Ovary (tissue), 9 donors: ENCODE data around the gene ZC3HAV1. TPM values are rescaled to one million over a fixed set of nuclear protein-coding genes. Genes with fewer than 3 reads are reported as not detected.

Experiments
- DNase-seq, 5 donors: peaks; one replicate each; pipeline ENCODE4 v3.0.0-alpha.2; 2019 to 2020
- H3K27ac ChIP-seq, 2 donors: fragments of 200-600 bp; one replicate each; pipeline versions ENCODE4 v1.5.1 to v1.8.0; 2019 to 2022
- H3K27me3 ChIP-seq: fragments of 200-600 bp; one replicate; pipeline ENCODE4 v1.8.0; 2022
- H3K36me3 ChIP-seq: fragments of 200-600 bp; sonication (generic); one replicate; pipeline ENCODE4 v1.5.1; 2019
- H3K4me1 ChIP-seq: one replicate; pipeline ENCODE4 v1.8.1; 2013; ENCODE audit warnings: mild to moderate bottlenecking, moderate library complexity; ENCODE audit not compliant: insufficient read depth
- H3K4me3 ChIP-seq: fragments of 200-600 bp; sonication (generic); one replicate; pipeline ENCODE4 v1.5.1; 2017
- H3K9me3 ChIP-seq, 2 donors: fragments of 200-600 bp in 1 of 2; sonication (generic) in 1 of 2; one replicate each; pipeline versions ENCODE4 v1.5.1 to v1.8.1; 2013 to 2019; ENCODE audit warnings: mild to moderate bottlenecking in 1 of 2, moderate library complexity in 1 of 2
- EP300 ChIP-seq: sonication (generic); formaldehyde crosslinking; IDR thresholded peaks from one replicate; pipeline ENCODE4 v1.6.1; 2017; ENCODE audit warnings: antibody characterized with exemption
- POLR2A ChIP-seq: fragments of 450-650 bp; IDR thresholded peaks from one replicate; pipeline ENCODE4 v1.6.1; 2017; ENCODE audit warnings: antibody characterized with exemption, mild to moderate bottlenecking, moderate library complexity
- WGBS, 3 donors: extraction: QIAGEN DNeasy Blood & Tissue Kit in 1 of 3; methylation state at CpG; one replicate each; pipeline versions ENCODE4 v1.1.5 to v1.1.7; 2013 to 2017; 5-methylcytosine and 5-hydroxymethylcytosine counted together
- intact Hi-C, 4 donors: fragments of 100-400 bp; cut with DNase I; formaldehyde crosslinking; loops; one replicate each; pipeline versions ENCODE4 v1.11.0 to v1.15.1; 2022 to 2023
- polyA plus RNA-seq, 2 donors: library from polyadenylated mRNA; stranded (reverse); fragments of 200-250 nt in 1 of 2; fragments of 350-450 nt in 1 of 2; fragmentation: Illumina TruSeq in 1 of 2; extraction: RNeasy Lipid Tissue Mini Kit (QIAGEN cat#74804) in 1 of 2; gene quantifications; one replicate each; pipeline ENCODE4 v1.2.3, GENCODE V29; 2013 to 2014
- total RNA-seq, 7 donors: library from RNA; depleted of rRNA in 2 of 7; stranded (reverse); fragments of >200 nt in 2 of 7; fragmentation: NEBNext Ultra II Directional in 3 of 7; extraction: Animal tissue kit (Norgen Biotek cat#: 25700) in 3 of 7; gene quantifications; one replicate each; pipeline versions ENCODE4 v1.1.0 to v1.2.4, GENCODE V29; 2016 to 2023
- TF ChIP-seq, protein P1 (sequence below), 3 donors: fragments of 450-650 bp in 2 of 3; fragments of 200-600 bp in 1 of 3; IDR thresholded peaks; one replicate each; pipeline versions ENCODE4 v1.5.1 to v1.8.0; 2016 to 2022; ENCODE audit warnings: antibody characterized with exemption in 3 of 3, mild to moderate bottlenecking in 1 of 3
- donor health status: DM: no; HTN: no; CAD: no; lungs with moderate emphysema.
- donor health status: DM: no; HTN: no; CAD: no.
- donor health status: Bipolar disorder and iron deficiency.
- donor health status: DM: yes; HTN: yes; CAD: no.
- donor health status: DM: no; HTN: no; CAD: no.
- donor health status: DM: yes; HTN: yes; CAD: no.

ZC3HAV1 gene
- total and polyA plus RNA-seq, 9 donors, result 8.5 to 47.6 (median 25.0) TPM

DNA sequence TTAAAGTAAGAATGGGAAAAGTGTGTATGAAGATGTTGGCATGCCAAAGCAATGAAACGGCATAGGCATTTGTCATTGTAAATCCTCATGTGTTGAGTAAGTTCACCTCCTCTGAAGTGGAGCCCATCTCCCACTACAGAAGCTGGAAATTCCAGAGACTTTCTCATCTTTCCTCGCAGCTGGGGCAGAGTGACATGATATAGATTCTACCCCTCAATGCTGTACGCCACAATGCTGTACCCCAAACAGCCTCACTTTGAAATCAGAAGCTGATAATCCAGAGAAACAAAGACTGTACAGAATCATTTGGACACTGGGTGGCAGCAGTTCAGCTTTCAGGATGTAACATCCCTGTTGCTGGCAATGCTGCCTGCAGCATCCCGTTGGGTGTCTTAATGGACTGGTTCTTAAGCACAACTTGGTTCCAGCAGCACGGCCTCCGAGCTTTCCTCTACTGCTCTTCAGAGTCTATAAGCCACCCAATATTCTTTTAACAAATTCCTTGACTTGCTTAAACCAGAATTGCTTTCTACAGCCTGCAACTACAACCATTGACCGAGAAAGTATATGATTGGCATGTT, 92.5 kb downstream of the ZC3HAV1 start:
- Histone ChIP-seq H3K27ac (no peak overlapping the region), H3K27me3 (no peaks in the 10 kb centered on the region), H3K36me3 (no peaks in the 10 kb centered on the region), H3K9me3 (no peaks in the 10 kb centered on the region), H3K4me1 (peaks cover 1% of the 10 kb centered on the region), H3K4me3 (no peak overlapping the region)
- DNase-seq, result peak; percentile 45 to 71 (median 65)
- no peak for TF ChIP-seq POLR2A
- TF ChIP-seq, protein P1, sequence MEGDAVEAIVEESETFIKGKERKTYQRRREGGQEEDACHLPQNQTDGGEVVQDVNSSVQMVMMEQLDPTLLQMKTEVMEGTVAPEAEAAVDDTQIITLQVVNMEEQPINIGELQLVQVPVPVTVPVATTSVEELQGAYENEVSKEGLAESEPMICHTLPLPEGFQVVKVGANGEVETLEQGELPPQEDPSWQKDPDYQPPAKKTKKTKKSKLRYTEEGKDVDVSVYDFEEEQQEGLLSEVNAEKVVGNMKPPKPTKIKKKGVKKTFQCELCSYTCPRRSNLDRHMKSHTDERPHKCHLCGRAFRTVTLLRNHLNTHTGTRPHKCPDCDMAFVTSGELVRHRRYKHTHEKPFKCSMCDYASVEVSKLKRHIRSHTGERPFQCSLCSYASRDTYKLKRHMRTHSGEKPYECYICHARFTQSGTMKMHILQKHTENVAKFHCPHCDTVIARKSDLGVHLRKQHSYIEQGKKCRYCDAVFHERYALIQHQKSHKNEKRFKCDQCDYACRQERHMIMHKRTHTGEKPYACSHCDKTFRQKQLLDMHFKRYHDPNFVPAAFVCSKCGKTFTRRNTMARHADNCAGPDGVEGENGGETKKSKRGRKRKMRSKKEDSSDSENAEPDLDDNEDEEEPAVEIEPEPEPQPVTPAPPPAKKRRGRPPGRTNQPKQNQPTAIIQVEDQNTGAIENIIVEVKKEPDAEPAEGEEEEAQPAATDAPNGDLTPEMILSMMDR (IDR thresholded peaks at IDR 0.05), result peak; percentile 40 to 45 (median 43)
- 18 to 19% (median 18%) methylated on average over 7 of the region's 7 CpGs for whole genome bisulfite sequencing, 3 donors
- intact Hi-C loops, result loop anchor here in 1 of 4 donors (5.0 kb wide), 1 partner anchor 60 kb away; no protein-coding TSS in a partner anchor

DNA sequence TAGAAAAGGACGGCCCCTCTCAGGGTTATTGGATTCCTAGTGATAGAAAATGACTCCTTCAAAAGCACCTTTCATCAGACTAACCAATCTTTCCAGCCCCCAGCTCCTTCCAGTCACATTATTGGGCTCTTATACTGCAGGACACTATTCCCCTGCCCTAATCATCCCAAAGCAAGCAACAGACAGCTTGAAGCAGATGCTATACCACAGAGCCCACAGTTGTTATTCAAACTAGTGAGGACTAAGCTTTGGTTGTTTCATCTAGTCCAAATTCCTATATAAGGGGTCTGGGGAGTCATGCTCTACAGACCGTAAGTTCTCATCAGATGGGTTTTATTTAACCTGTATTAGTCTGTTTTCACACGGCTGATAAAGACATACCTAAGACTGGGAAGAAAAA, 98.1 kb downstream of the ZC3HAV1 start:
- H3K27me3 ChIP-seq, result no peaks in the 10 kb centered on the region
- no peaks in the 10 kb centered on the region for H3K9me3 ChIP-seq
- TF ChIP-seq, protein P1 (IDR thresholded peaks at IDR 0.05), result no peak
- TF ChIP-seq EP300, result no peak
- TF ChIP-seq POLR2A, result no peak
- no peak overlapping the region for H3K4me3 ChIP-seq
- intact Hi-C loops, result no loop called here
- no peaks in the 10 kb centered on the region for H3K36me3 ChIP-seq
- H3K27ac ChIP-seq, result no peak overlapping the region
- DNase-seq, result no peak
- WGBS, 3 donors, result 89 to 93% (median 90%) methylated on average over 3 of the region's 3 CpGs
- no peaks in the 10 kb centered on the region for H3K4me1 ChIP-seq

DNA sequence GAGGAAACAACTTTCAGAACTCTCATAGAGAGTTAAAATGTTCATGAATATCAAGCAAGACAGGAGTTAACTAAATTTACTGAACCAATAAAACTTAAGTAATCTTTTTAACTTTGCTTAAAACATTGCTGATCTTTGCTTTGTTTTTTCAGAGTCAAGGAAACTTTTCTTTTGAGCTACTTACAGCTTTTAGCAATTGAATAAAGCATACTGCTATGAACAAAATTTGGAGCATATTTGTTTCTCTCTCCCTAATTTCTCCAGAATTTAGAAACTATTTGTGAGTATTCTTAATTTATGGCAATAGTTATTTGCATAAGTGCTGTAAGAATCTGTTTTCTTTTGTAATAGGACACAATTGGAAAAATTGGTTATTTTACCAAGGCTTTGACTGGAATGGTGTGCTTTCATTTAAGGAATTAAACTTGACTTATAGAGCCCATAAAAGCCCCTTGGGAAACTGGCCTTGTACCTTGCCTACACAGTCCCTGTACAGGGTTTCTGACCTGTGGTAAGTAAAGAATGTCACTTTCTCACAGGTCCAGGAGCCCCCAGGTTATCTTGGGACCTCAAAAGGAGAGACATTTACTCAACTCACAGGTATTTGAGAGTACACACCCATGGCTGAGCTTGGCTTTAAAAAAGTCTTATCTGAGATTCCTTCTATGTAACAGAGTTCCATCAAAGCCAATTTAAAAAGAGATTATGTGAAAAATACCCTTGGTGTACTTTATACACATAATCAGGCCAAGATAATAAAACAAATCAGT, 105.0 kb downstream of the ZC3HAV1 start:
- Histone ChIP-seq H3K27me3 (no peaks in the 10 kb centered on the region), H3K36me3 (no peaks in the 10 kb centered on the region), H3K4me1 (no peaks in the 10 kb centered on the region), H3K4me3 (no peak overlapping the region), H3K27ac (no peak overlapping the region), H3K9me3 (no peaks in the 10 kb centered on the region)
- DNase-seq, result no peak
- TF ChIP-seq, protein P1 (IDR thresholded peaks at IDR 0.05), result no peak
- TF ChIP-seq EP300 (no peak), POLR2A (no peak)
- intact Hi-C loops, result no loop called here

DNA sequence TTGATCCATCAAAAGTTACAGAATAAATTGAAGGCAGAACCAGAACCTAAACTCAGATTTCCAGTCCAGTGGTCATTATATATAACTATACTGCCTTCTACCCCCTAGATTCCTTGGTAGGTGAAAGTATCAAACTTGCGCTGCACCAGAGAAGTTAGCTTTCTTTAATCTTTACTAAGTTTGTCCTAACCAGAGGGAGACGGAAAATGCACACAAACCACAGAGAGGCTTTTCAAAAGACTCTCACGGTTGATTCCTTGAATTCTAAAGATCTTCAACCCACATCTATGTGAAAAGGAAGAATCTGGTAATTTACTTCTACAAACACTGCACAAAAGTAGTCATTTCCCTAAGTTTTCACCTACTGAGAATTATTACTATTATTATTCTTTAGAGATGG, 110.1 kb downstream of the ZC3HAV1 start:
- intact Hi-C loops, result no loop called here
- Histone ChIP-seq H3K27ac (no peak overlapping the region), H3K4me1 (no peaks in the 10 kb centered on the region), H3K4me3 (no peak overlapping the region), H3K27me3 (no peaks in the 10 kb centered on the region), H3K9me3 (no peaks in the 10 kb centered on the region), H3K36me3 (no peaks in the 10 kb centered on the region)
- no peak for TF ChIP-seq EP300
- no peak for TF ChIP-seq POLR2A
- TF ChIP-seq, protein P1 (IDR thresholded peaks at IDR 0.05), result no peak
- DNase-seq, result no peak
- 78 to 87% (median 82%) methylated on average over 3 of the region's 3 CpGs for WGBS, 3 donors

Other genes starting within 250 kb of the ZC3HAV1 start
- gene KIAA1549, start 128.3 kb downstream of the ZC3HAV1 start, total RNA-seq, result 1 to 10 TPM; 1.3 to 5.0 (median 4.0) TPM
- gene KIAA1549, start 128.3 kb downstream of the ZC3HAV1 start, polyA plus RNA-seq, result 1 to 10 TPM; 1.2 to 2.5 TPM
- gene ZC3HAV1L, start 73.7 kb downstream of the ZC3HAV1 start, total RNA-seq, result 10 to 100 TPM; 21.3 to 46.4 (median 25.2) TPM
- 1 to 10 TPM; 2.6 to 7.0 TPM for gene ZC3HAV1L, start 73.7 kb downstream of the ZC3HAV1 start, polyA plus RNA-seq
- 10 to 100 TPM; 12.6 to 28.8 (median 19.9) TPM for gene UBN2, start 121.5 kb upstream of the ZC3HAV1 start, total RNA-seq
- 1 to 10 TPM; 3.3 to 8.9 TPM for gene UBN2, start 121.5 kb upstream of the ZC3HAV1 start, polyA plus RNA-seq
- 10 to 100 TPM; 11.9 to 23.6 (median 16.3) TPM for gene FMC1, start 231.6 kb upstream of the ZC3HAV1 start, total RNA-seq
- gene FMC1, start 231.6 kb upstream of the ZC3HAV1 start, polyA plus RNA-seq, result 10 to 100 TPM; 10.9 to 35.3 TPM